BLaER1 treated with 17β-estradiol and CSF1 and Interleukin-3, amounts not matched to agents 10 nM and 100 nM (cell line): ENCODE results near the gene ALDH7A1.

ENCODE experiments used
- H3K27ac ChIP-seq, 11 experiments: shearing (Covaris generic); formaldehyde crosslinking; 2 replicates each; pipeline ENCODE4 v1.8.1; 2022
- H3K27me3 ChIP-seq, 11 experiments: shearing (Covaris generic); formaldehyde crosslinking; 2 replicates each; pipeline ENCODE4 v1.8.1; 2022
- H3K36me3 ChIP-seq, 11 experiments: shearing (Covaris generic); formaldehyde crosslinking; 2 replicates each; pipeline ENCODE4 v1.8.1; 2022
- H3K4me1 ChIP-seq, 10 experiments: shearing (Covaris generic); formaldehyde crosslinking; 2 replicates each; pipeline ENCODE4 v1.8.1; 2022
- H3K4me2 ChIP-seq, 11 experiments: shearing (Covaris generic); formaldehyde crosslinking; 2 replicates each; pipeline ENCODE4 v1.8.1; 2022
- H3K4me3 ChIP-seq, 10 experiments: shearing (Covaris generic); formaldehyde crosslinking; 2 replicates each; pipeline ENCODE4 v1.8.1; 2022
- H3K9ac ChIP-seq, 11 experiments: shearing (Covaris generic); formaldehyde crosslinking; 2 replicates each; pipeline ENCODE4 v1.8.1; 2022
- H3K9me3 ChIP-seq, 11 experiments: shearing (Covaris generic); formaldehyde crosslinking; replicated peaks in 1 of 11; 2 replicates each; pipeline ENCODE4 v1.8.1; 2022
- H4K20me1 ChIP-seq, 11 experiments: shearing (Covaris generic); formaldehyde crosslinking; 2 replicates each; pipeline ENCODE4 v1.8.1; 2022
- Cebpa-rat ChIP-seq, 11 experiments: shearing (Covaris generic); IDR thresholded peaks; 2 replicates each; pipeline ENCODE4 v1.8.1; 2022

The ALDH7A1 gene

GRCh38 chr5:126534553-126534952, 60.5 kb downstream of the ALDH7A1 start:
- Histone ChIP-seq H3K27ac (no peak overlapping the region), H3K4me3 (no peak overlapping the region)
- no peak for TF ChIP-seq Cebpa-rat (IDR thresholded peaks at IDR 0.05)

DNA sequence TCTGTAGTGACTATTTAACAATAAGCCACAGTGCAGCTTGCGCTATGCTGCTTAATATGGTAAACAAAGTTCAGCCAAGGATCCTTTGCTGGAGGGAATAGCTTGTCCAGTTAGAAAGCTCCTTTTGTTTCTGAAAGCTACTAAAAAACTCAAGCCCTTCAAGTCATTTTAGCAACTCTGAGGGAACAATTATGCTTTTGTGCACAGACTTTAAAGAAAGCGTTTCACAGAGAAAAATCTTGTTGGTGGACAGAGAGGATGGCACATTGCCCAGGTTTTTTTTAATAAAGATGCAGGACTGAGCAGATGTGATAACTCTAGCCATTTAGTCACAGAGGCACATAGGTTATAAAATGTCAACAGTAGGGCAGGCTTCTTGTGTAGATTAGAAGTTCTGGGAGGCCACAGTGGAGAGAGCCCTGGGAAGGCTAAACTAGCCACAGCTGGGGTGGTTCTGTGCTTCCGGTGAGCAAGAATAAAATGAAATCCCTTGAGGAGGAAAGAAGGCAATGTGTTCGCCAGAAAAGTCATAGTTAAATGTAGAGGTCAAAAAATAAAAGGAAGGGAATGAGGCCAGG, 63.4 kb downstream of the ALDH7A1 start:
- peaks cover 0 to 11% (median 3%) of the 10 kb centered on the region in 10 experiments; a peak in 11 of 20 replicates for H3K4me1 ChIP-seq
- H3K27me3 ChIP-seq: no peaks in the 10 kb centered on the region
- H3K27ac ChIP-seq: no peak overlapping the region
- H3K9me3 ChIP-seq: peaks cover 4 to 12% (median 6%) of the 10 kb centered on the region in 11 experiments; a peak in 16 of 22 replicates
- peak overlapping the region in 5 of 11 experiments; percentile 8 to 46 (median 26); a peak in 11 of 22 replicates for H3K4me2 ChIP-seq
- H3K9ac ChIP-seq: no peak overlapping the region
- H3K4me3 ChIP-seq: no peak overlapping the region
- H3K36me3 ChIP-seq: no peaks in the 10 kb centered on the region
- H4K20me1 ChIP-seq: no peaks in the 10 kb centered on the region
- TF ChIP-seq Cebpa-rat (IDR thresholded peaks at IDR 0.05): no peak

More at GRCh38 chr5:126534553-126534952, 60.5 kb downstream of the ALDH7A1 start:
- no peak overlapping the region for H3K4me2 ChIP-seq
- H3K9me3 ChIP-seq: 0 out of 22 replicates have a peak, but pooled peaks cover 0 to 6% (median 0%) of the 10 kb centered on the region in 11 experiments
- H3K9ac ChIP-seq: no peak overlapping the region
- H4K20me1 ChIP-seq: no peaks in the 10 kb centered on the region
- H3K27me3 ChIP-seq: no peaks in the 10 kb centered on the region
- peaks cover 0 to 11% (median 3%) of the 10 kb centered on the region in 10 experiments; a peak in 11 of 20 replicates for H3K4me1 ChIP-seq
- H3K36me3 ChIP-seq: no peaks in the 10 kb centered on the region

- Histone ChIP-seq H3K4me2 (no peak overlapping the region), H3K36me3 (no peaks in the 10 kb centered on the region), H3K4me3 (no peak overlapping the region), H3K9ac (no peak overlapping the region), H4K20me1 (no peaks in the 10 kb centered on the region), H3K9me3 (peaks cover 6 to 14% (median 10%) of the 10 kb centered on the region in 11 experiments; a peak in 20 of 22 replicates), H3K4me1 (peaks cover 12 to 29% (median 18%) of the 10 kb centered on the region in 10 experiments; a peak in 19 of 20 replicates), H3K27ac (no peak overlapping the region), H3K27me3 (no peaks in the 10 kb centered on the region)
- no peak for TF ChIP-seq Cebpa-rat (IDR thresholded peaks at IDR 0.05)
Observed at GRCh38 chr5:126527892-126528291, 67.1 kb downstream of the ALDH7A1 start.

DNA sequence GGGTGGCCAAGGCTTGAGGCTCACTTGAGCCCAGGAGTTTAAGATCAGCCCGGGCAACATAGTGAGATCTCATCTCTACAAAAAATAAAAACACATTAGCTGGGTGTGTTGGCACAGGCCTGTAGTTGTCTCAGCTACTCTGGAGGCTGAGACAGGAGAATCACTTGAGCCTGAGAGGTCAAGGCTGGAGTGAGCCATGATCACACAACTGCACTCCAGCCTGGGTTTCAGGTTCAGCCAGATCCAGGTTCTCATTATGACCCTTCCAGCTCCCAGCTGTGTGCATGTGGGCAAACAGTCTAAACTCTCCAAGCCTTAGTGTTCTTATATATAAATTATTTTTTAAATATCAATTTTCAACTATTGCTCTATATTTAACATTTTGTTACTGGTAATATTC, 67.9 kb downstream of the ALDH7A1 start:
- Histone ChIP-seq H3K36me3 (no peaks in the 10 kb centered on the region), H3K4me1 (peaks cover 12 to 28% (median 18%) of the 10 kb centered on the region in 10 experiments; a peak in 19 of 20 replicates), H3K4me3 (no peak overlapping the region), H3K4me2 (no peak overlapping the region), H3K27ac (no peak overlapping the region), H4K20me1 (no peaks in the 10 kb centered on the region), H3K27me3 (no peaks in the 10 kb centered on the region), H3K9me3 (peaks cover 6 to 14% (median 10%) of the 10 kb centered on the region in 11 experiments; a peak in 20 of 22 replicates), H3K9ac (no peak overlapping the region)
- TF ChIP-seq Cebpa-rat (IDR thresholded peaks at IDR 0.05): no peak

- no peaks in the 10 kb centered on the region for H3K27me3 ChIP-seq
- no peak overlapping the region for H3K4me3 ChIP-seq
- H3K27ac ChIP-seq: no peak overlapping the region
- H3K4me2 ChIP-seq: no peak overlapping the region
- TF ChIP-seq Cebpa-rat (IDR thresholded peaks at IDR 0.05): no peak
- H3K9ac ChIP-seq: no peak overlapping the region
- H3K36me3 ChIP-seq: no peaks in the 10 kb centered on the region
- no peaks in the 10 kb centered on the region for H4K20me1 ChIP-seq
- H3K4me1 ChIP-seq: peaks cover 12 to 21% (median 14%) of the 10 kb centered on the region in 10 experiments; a peak in 18 of 20 replicates
- H3K9me3 ChIP-seq: peaks cover 6 to 14% (median 10%) of the 10 kb centered on the region in 11 experiments; a peak in 20 of 22 replicates
Observed at GRCh38 chr5:126526493-126526892, 68.5 kb downstream of the ALDH7A1 start.

- Histone ChIP-seq H3K36me3 (no peaks in the 10 kb centered on the region), H3K4me2 (peak overlapping the region in 4 of 11 experiments; percentile 17 to 58 (median 36); a peak in 6 of 22 replicates), H4K20me1 (no peaks in the 10 kb centered on the region), H3K27ac (no peak overlapping the region), H3K4me1 (peaks cover 12 to 19% (median 14%) of the 10 kb centered on the region in 10 experiments; a peak in 18 of 20 replicates), H3K9ac (no peak overlapping the region), H3K9me3 (peaks cover 6 to 14% (median 10%) of the 10 kb centered on the region in 11 experiments; a peak in 20 of 22 replicates), H3K4me3 (no peak overlapping the region; a peak in 1 of 20 replicates), H3K27me3 (no peaks in the 10 kb centered on the region)
- TF ChIP-seq Cebpa-rat (IDR thresholded peaks at IDR 0.05): no peak
Observed at GRCh38 chr5:126525630-126526245, 69.3 kb downstream of the ALDH7A1 start.

- Histone ChIP-seq H3K9ac (no peak overlapping the region), H3K4me2 (peak overlapping the region in 7 of 11 experiments; percentile 4 to 42 (median 22); a peak in 11 of 22 replicates), H4K20me1 (no peaks in the 10 kb centered on the region), H3K27ac (no peak overlapping the region), H3K9me3 (peaks cover 6 to 14% (median 10%) of the 10 kb centered on the region in 11 experiments; a peak in 20 of 22 replicates), H3K4me1 (peaks cover 12 to 22% (median 16%) of the 10 kb centered on the region in 10 experiments; a peak in 18 of 20 replicates), H3K36me3 (no peaks in the 10 kb centered on the region), H3K4me3 (no peak overlapping the region), H3K27me3 (no peaks in the 10 kb centered on the region)
- TF ChIP-seq Cebpa-rat (IDR thresholded peaks at IDR 0.05): no peak
Observed at GRCh38 chr5:126523818-126524510, 71.1 kb downstream of the ALDH7A1 start.

- Histone ChIP-seq H4K20me1 (no peaks in the 10 kb centered on the region), H3K4me2 (no peak overlapping the region), H3K36me3 (no peaks in the 10 kb centered on the region), H3K27ac (no peak overlapping the region), H3K9me3 (peaks cover 0 to 6% (median 5%) of the 10 kb centered on the region in 11 experiments; a peak in 10 of 22 replicates), H3K9ac (no peak overlapping the region), H3K27me3 (no peaks in the 10 kb centered on the region), H3K4me3 (no peak overlapping the region), H3K4me1 (peaks cover 12 to 22% (median 16%) of the 10 kb centered on the region in 10 experiments; a peak in 18 of 20 replicates)
- no peak for TF ChIP-seq Cebpa-rat (IDR thresholded peaks at IDR 0.05)
Observed at GRCh38 chr5:126521130-126521529, 73.9 kb downstream of the ALDH7A1 start.

DNA sequence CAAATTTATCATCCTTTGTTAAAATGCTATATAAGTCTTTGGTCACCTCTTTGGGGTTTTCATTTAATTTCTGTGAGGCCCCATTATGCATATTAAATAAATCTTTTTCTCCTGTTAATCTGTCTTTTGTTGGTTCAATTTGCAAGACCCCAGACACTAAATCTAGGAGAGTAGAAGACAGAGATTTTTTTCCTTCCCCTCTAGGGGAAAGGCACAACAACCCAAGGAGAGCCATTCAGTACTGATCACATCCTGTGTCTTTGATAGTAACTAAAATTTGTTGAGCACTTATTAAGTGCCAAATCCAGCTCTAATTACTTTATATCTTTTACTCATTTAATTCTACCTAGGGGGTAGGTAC, 74.4 kb downstream of the ALDH7A1 start:
- H3K9ac ChIP-seq: no peak overlapping the region
- H4K20me1 ChIP-seq: no peaks in the 10 kb centered on the region
- peaks cover 11 to 19% (median 14%) of the 10 kb centered on the region in 10 experiments; a peak in 18 of 20 replicates for H3K4me1 ChIP-seq
- H3K27me3 ChIP-seq: no peaks in the 10 kb centered on the region
- no peak for TF ChIP-seq Cebpa-rat (IDR thresholded peaks at IDR 0.05)
- no peak overlapping the region for H3K4me3 ChIP-seq
- H3K4me2 ChIP-seq: no peak overlapping the region
- peaks cover 0 to 2% (median 0%) of the 10 kb centered on the region in 11 experiments; a peak in 5 of 22 replicates for H3K9me3 ChIP-seq
- no peaks in the 10 kb centered on the region for H3K36me3 ChIP-seq
- no peak overlapping the region for H3K27ac ChIP-seq
